GM12878 (cell line): ENCODE data around the gene UHRF1.
"Not testable (repeated sequence)": the region's sequence is repeated elsewhere in the genome, so short reads cannot be mapped to it uniquely, and the experiment has no call there.

Source experiments
- CEBPB ChIP-seq, 2 experiments: fragments of 150-350 bp in 1 of 2; IDR thresholded peaks; 2 replicates each; pipeline ENCODE4 v1.6.1; 2012 to 2014; ENCODE audit warnings: low read depth in 2 of 2, low read length in 2 of 2, borderline replicate concordance in 1 of 2, inconsistent platforms in 1 of 2
- CEBPZ ChIP-seq: fragments of 150-350 bp; IDR thresholded peaks from 2 replicates; pipeline ENCODE4 v1.6.1; 2016; ENCODE audit warnings: low read depth, low read length
- CTCF ChIP-seq, 3 experiments: IDR thresholded peaks in 2 of 3; conservative IDR thresholded peaks in 1 of 3; 2 replicates each; pipeline ENCODE4 v1.5.1; 2011; ENCODE audit warnings: low read depth in 3 of 3, low read length in 3 of 3, mild to moderate bottlenecking in 3 of 3, control low read depth in 2 of 3, moderate library complexity in 2 of 3, inconsistent platforms in 1 of 3, mixed read lengths in 1 of 3; ENCODE audit not compliant: control insufficient read depth in 2 of 3, insufficient read depth in 1 of 3; ENCODE audit errors: extremely low read depth in 1 of 3
- HDAC2 ChIP-seq: fragments of 200-600 bp; sonication (generic); IDR thresholded peaks from 2 replicates; pipeline ENCODE4 v1.6.1; 2017
- KDM1A ChIP-seq: fragments of 200-600 bp; sonication (generic); IDR thresholded peaks from 2 replicates; pipeline ENCODE4 v1.6.1; 2016; ENCODE audit warnings: borderline replicate concordance
- NFIC ChIP-seq: IDR thresholded peaks from 2 replicates; pipeline ENCODE4 v1.6.1; 2012; ENCODE audit warnings: low read depth, mild to moderate bottlenecking, inconsistent platforms, low read length, moderate library complexity
- NR2F1 ChIP-seq: fragments of 450-650 bp; conservative IDR thresholded peaks from 2 replicates; pipeline ENCODE4 v1.6.1; 2017; ENCODE audit warnings: mild to moderate bottlenecking
- NRF1 ChIP-seq: conservative IDR thresholded peaks from 2 replicates; pipeline ENCODE4 v1.6.1; 2011; ENCODE audit warnings: mild to moderate bottlenecking, low read depth, low read length, improper control_type of control experiment
- POLR2A ChIP-seq: IDR thresholded peaks from 2 replicates; pipeline ENCODE4 v1.6.1; 2011; ENCODE audit warnings: low read depth, mild to moderate bottlenecking, low read length
- POLR2AphosphoS5 ChIP-seq: IDR thresholded peaks from 2 replicates; pipeline ENCODE4 v1.6.1; 2011; ENCODE audit warnings: mild to moderate bottlenecking, low read length, inconsistent platforms
- RAD21 ChIP-seq: IDR thresholded peaks from 2 replicates; pipeline ENCODE4 v1.6.1; 2011; ENCODE audit warnings: mild to moderate bottlenecking, low read depth, low read length, moderate library complexity; ENCODE audit not compliant: insufficient read depth
- SP1 ChIP-seq: IDR thresholded peaks from one replicate; pipeline ENCODE4 v1.6.1; 2011; ENCODE audit warnings: low read depth, low read length
- SUZ12 ChIP-seq: fragments of 200-600 bp; sonication (generic); IDR thresholded peaks from one replicate; pipeline ENCODE4 v1.6.1; 2018; ENCODE audit warnings: antibody characterized with exemption, mild to moderate bottlenecking; ENCODE audit not compliant: unreplicated experiment
- ZNF622 ChIP-seq: fragments of 450-650 bp; IDR thresholded peaks from 2 replicates; pipeline ENCODE4 v1.6.1; 2017; ENCODE audit warnings: mild to moderate bottlenecking, inconsistent platforms

GRCh38 chr19:4892962-4893361 lies 16.3 kb upstream of the UHRF1 start:
- not testable (repeated sequence) for TF ChIP-seq CEBPB (IDR thresholded peaks at IDR 0.05; ENCODE audit: borderline replicate concordance in 1 of 2, low read depth in 2 of 2, low read length in 2 of 2); KDM1A; CTCF (IDR thresholded peaks at IDR 0.05 in 2 of 3, conservative IDR thresholded peaks at IDR 0.05 in 1 of 3; ENCODE audit: control insufficient read depth in 2 of 3, extremely low read depth in 1 of 3, insufficient read depth in 1 of 3, low read depth in 3 of 3, low read length in 3 of 3); NFIC; RAD21; POLR2AphosphoS5; SUZ12; HDAC2; NR2F1; NRF1; CEBPZ; SP1; ZNF622; POLR2A
